GM18861 (cell line): Measurements from ENCODE around the gene MEGF6.
"Not testable (repeated sequence)": the region's sequence is repeated elsewhere in the genome, so short reads cannot be mapped to it uniquely, and the experiment has no call there.

ENCODE experiments used
- ATAC-seq: cut with Tn5 transposase; IDR thresholded peaks from one replicate; pipeline ENCODE4 v1.9.1; 2021; ENCODE audit not compliant: unreplicated experiment

MEGF6 gene

DNA sequence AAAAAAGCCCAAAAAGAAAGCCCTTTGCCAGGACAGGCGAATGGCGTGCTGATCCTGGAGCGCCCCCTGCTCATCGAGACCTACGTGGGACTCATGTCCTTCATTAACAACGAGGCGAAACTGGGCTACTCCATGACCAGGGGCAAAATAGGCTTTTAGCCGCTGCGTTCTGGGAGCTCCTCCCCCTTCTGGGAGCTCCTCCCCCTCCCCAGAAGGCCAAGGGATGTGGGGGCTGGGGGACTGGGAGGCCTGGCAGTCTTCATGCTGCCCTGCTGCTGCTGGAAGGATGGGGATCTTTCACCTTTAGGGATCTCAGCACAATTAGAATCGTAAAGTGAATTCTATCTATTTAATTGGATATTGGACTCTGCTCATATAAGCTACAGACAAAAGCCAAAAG lies 17.1 kb upstream of the MEGF6 start:
- ATAC-seq = no peak

DNA sequence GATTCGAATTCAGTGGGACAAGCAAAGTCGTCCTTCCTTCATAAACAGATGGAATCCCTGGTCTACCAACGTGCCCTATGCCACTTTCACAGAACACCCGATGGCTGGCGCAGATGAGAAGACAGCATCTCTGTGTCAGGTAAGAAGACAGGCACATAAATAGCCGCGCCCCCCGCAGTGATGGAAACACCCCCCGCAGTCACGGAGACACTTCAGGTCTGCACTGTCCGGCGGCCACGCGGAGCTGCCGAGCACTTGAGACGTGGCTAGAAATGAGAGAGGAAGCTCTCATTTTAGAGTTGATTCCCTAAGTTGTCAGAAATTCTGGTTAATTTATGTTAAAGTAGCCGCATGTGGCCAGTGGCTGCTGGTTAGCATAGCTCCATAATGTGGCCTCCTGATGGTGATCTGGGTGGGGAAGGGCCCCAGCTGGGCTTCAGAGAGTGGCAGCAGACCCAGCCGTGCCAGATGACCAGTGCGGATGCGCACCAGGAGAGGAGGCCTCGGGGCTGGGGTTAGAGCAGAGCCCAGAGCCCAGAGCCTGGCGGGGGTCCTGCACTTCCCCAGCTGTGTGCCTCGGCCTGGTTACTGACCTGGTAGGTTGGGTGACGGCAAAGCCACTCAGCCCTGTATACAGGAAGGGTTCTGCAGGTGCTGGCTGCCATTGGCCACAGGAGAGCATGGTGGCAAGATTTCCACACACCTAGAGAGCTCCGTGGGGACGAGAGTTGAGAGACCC lies 16.4 kb upstream of the MEGF6 start:
- no peak for ATAC-seq

DNA sequence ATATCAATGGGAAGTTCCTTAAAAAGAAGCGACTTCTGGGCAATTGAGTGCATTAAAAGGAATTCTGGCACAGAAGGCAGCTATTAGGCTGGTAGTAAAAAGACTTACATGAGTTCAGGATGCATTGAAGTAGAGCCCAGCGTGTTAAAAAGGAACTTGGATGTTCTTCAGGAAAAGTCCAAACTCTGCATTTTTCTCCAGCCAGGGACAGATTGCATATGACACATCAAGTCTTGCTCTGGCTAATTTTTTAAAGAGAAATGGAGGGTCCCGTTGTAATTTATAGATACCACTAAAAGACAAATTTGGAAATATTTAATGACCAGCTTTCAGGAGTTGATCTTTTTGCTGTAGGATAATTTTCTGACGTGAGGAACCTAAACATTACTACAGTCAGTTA lies 14.7 kb upstream of the MEGF6 start:
- no peak for ATAC-seq

DNA sequence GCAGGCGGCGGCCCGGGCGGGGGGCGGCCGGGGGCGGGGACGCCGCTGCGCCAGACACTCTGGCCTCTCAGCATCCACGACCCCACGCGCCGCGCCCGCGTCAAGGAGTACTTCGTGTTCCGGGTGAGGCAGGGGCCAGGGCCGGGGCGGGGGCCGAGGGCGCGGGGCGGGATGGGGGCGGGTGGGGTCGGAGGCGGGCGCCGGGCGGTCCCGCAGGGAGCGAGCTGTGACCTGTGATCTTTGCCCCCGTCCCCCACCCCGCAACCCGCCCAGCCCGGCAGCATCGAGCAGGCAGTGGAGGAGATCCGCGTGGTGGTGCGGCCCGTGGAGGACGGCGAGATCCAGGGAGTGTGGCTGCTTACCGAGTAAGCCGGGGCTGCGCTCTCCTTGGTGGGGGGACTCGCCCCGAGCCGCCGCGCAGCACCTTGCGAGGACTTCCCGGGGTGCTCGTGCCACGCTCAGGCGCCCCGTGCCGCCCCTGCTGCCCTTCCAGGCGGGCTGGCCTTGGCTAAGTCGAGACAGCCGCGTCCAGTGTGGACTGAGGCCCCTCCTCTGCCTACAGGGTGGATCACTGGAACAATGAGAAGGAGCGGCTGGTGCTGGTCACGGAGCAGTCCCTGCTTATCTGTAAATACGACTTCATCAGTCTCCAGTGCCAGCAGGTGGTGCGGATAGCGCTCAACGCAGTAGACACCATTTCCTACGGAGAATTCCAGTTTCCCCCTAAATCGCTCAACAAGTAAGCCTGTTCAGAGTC lies 14.0 kb upstream of the MEGF6 start:
- ATAC-seq = no peak

DNA sequence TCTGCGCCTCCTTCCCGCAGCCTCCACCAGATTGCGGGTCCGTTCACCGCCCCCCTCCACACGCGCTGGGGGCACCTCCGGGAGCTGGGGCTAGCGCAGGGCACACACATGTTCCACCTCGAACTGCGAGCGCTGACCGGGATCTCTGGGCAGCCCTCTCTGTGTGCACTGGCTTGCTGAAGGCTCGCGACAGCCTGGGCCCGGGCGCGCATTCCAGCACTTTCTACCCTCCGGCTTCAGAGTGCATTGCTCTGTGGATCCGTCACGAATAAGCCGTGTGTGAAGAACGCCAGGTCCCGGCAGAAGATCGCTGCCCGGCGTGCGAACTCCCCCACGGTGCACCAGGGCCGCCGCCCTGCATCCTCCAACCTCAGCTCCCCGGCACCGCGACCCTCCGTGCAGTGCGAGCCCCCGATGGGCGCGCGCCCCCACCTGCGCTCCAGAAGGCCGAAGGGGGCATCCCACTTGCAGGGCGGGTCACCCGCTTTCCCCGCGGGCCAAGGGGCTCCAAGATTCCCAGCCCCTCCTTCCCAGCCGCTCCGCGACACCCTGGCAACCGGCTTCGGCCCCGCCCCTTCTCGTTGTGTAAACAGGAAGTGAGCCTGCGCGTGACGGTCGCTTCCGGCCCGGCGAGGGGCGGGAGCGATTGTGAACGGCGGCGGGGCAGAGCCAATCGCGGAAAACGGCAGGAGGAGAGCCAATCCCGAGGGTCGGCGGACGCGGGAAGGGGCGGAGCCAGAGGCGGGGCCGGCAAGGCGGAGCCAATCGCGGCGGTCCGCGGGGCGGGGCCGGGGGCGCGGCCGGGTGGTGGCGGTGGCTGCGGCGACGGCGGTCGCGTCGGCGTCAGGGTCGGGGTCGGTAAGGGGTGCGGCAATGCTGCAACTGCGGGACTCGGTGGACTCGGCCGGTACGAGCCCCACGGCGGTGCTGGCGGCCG lies 13.2 kb upstream of the MEGF6 start, which contains the start of gene TPRG1L:
TSS of gene TPRG1L (plus strand) at position 816 of the 937 bp plus-strand sequence. CDS start at position 874, 58 bp downstream.
- ATAC-seq = peak; percentile 92

DNA sequence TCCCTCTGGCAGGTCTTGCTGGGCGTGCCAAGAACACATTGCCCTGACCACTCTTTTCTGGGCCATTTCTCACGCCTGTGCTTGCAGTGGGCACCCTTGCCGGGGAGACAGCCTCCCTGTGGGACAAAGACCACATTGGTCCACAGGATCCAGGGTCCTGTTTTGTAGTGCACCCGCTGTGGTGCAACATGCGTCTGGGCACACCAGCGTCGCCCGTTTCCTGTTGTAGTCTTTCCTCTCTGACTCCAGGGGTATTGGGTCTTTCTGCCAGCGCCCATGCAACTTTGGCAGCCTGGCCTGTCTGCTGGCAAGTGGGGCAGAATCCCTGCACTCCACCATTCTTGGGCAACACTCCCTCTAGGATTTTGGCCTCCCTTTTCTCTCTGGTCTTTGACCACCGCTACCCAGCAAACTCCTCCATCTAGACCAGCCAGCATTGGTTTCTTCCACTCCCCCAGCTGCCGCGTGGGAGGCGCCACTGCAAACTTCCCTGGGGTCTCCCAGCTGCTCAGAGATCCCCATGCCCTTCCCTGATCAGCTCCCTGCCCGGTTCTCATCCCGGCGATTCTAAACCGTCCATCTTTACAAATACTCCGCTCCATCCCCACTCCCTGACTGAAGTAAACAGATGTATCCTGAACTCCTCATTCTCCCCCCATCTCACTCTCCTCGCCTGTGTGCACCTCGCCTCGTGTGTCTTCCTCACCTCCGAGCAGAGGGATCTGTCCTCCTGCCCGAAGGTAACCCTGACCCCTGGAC lies 12.3 kb upstream of the MEGF6 start:
- ATAC-seq = no peak

DNA sequence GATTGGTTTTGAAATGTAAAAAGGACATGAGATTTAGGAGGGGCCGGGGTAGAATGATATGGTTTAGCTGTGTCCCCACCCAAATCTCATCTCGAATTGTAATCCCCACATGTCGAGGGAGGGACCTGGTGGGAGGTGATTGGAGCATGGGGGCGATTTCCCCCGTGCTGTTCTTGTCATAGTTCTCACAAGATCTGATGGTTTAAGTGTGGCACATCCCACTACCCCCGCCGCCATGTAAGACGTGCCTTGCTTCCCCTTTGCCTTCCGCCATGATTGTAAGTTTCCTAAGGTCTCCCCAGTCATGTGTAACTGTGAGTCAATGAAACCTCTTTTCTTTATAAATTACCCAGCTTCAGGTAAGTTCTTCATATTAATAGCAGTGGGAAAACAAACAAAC lies 10.8 kb upstream of the MEGF6 start:
- ATAC-seq = not testable (repeated sequence)

DNA sequence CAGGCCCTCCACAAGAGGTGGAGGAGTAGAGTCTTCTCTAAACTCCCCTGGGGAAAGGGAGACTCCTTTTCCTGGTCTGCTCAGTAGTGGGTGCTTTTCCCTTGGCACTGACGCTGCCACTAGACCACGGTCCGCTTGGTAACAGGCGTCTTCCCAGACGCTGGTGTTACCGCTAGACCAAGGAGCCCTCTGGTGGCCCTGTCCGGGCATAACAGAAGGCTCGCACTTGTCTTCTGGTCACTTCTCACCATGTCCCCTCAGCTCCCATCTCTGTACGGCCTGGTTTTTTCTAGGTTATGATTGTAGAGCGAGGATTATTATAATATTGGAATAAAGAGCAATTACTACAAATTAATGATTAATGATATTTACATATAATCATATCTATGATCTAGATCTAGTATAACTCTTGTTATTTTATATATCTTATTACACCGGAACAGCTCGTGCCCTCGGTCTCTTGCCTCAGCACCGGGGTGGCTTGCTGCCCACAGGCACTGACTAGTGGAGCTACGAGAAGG lies 9.9 kb upstream of the MEGF6 start:
- not testable (repeated sequence) for ATAC-seq

DNA sequence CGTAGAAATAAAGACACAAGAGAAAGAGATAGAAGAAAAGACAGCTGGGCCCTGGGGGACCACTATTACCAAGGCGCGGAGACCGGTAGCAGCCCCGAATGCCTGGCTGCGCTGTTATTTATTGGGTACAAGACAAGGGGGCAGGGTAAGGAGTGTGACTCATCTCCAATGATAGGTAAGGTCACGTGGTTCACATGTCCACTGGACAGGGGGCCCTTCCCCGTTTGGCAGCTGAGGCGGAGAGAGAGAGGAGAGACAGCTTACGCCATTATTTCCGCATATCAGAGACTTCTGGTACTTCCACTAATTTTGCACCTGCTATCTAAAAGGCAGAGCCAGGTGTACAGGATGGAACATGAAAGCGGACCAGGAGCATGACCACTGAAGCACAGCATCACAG lies 9.4 kb upstream of the MEGF6 start:
- no peak for ATAC-seq

DNA sequence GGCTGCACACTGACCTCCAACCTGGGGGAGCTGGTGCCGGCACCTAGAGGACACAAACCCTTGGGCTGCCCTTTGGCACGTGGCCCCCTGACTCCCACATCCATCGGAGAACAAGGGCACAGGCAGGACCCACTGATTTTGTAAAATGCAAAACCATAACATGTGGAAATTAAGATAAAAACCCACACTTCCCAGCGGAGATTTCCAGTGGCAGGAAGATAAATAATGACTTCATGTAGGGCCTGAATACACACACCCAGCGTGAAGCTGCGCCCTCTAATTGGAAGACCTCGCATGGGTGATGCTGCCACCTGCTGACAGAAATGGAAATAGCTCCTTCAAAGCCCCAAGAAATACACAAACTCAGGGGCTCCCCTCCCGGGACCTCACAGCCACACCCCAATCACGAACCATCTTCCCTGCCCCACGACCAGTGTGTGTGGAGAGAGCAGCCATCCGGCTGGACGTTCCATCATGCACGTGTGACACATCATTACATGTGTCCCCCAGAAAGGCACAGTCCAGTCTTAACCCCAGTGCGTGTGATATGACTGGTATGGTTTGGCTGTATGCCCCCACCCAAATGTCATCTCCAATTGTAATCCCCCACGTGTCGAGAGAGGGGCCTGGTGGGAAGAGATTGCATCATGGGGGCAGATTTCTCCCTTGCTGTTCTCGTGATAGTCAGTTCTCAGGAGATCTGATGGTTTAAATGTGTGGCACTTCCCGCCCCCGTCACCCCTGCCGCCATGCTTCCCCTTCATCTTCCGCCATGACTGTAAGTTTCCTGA lies 7.8 kb upstream of the MEGF6 start:
- ATAC-seq = peak; percentile 44

DNA sequence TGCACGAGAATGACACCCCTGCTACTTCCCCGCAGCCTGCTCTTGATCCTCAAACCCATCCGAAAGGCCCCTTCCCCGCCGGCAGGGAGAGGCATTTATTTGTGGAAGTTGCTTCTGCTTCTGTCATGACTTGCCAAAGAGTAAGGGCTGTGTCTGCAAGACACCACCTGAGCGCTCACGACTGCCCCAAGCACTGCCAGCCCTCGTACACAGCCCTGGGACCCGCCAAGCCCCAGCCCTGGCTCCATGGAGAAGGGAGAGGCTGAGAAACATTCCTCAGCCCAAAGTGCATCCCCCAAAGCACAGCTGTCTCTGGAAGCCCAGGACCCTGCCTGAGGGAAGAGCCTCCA lies 7.2 kb upstream of the MEGF6 start:
- no peak for ATAC-seq

DNA sequence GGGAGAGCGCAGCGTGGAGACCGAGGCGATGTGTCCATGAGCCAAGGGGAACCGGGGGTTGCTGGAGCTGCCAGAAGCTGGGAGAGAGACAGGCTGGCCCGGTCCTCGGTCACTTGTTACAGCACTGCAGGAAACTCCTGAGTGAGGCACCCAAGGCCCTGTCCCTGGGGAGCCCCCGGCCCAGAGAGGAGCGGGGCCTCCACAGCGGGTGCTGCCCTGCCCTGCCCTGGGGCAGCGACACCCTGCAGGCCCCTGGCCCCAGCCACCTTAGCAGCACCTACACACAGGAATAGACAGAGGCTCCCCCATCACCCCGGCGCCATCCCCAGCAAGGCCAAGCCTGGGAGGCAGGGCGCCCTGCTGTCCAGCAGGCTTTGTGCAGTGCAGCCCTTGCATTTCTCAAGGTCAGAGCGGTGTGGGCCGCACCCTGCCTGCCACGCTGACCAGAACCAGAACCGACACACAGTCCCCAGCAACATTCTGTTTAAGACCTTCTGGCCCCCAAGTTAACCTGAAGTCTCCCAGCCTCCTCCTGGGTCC lies 6.6 kb upstream of the MEGF6 start:
- ATAC-seq = no peak

DNA sequence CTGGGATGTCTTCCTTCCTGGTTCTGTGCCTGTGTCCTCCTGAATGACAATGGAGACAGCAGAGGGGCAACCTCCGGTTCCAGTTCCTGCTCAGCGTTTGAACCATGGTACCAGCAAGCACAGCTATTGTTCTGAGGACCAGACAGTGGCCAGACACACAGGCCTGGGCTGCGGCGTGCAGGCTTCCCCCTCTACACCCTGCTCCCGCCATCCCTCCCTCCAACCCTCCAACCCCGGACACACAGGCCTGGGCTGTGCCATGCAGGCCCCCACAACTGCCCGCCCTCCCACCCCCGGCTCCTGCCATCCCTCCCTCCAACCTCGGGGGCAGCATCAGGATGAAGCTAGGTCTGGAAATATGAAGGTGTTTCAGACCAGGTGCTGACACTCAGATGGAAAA lies 5.6 kb upstream of the MEGF6 start:
- no peak for ATAC-seq

DNA sequence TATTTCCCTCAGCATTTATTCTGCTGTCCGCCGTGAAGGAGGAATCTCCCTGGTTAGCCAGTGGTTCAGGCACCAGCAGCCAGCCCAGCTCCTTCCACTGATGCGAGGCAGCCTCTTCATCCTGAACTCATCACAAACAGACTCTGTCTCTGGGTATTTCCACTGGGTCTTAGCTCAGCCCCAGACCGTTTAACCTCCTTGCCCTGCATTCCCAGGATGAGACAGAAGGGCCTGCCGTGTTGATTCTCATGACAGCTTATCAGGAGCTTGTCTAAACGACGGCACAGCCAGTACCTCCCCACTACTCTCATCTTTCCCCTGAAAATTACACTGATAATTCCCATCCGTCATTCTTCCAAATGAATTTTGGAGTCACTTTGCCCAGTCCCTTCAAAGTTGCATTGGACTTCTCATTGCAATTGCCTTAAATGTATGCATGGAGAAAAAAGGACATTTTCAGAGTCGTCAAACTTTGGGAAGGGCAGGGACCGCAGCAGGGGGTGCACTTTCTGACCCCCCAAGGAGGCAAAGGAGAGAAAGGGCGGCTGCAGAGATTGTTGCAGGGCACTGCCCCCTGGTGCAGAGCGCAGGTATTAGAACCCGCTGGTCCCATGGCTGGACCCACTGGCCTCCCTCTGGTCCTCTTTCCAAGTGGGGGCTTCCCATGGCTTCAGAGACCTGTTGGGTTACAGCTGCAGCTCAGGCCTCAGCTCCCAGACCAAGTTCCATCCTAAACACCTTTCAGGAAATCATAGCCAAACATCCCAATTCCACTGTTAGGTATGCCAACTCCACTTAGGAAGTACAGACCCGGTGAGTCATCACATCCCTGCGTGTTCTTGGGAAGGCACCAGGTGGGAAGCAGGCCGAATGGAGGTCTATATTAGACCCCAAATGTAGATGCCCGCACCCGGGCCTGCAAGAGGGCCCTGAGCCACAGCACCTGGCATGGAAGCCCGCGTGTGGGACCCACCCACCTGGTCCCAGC lies 3.7 kb upstream of the MEGF6 start:
- no peak for ATAC-seq

DNA sequence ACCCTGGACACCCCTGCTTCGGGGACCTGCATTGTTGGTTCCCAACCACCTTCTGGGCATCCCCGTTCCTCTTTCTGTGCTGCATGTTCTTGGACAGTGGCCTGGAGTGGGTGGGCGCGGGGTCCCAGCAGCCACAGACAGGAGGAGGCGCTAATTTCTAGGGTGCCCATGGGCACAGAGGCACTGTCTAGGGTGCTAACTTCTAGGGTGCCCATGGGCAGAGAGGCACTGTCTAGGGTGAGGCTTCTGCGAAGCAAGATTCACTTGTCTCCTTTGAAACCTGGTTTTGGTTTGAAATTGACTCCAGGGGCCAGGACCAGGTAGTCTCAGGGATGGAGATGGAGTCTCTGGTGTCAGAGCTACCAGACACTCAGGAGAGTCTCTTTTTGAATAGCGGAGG lies 815 bp upstream of the MEGF6 start:
- no peak for ATAC-seq

DNA sequence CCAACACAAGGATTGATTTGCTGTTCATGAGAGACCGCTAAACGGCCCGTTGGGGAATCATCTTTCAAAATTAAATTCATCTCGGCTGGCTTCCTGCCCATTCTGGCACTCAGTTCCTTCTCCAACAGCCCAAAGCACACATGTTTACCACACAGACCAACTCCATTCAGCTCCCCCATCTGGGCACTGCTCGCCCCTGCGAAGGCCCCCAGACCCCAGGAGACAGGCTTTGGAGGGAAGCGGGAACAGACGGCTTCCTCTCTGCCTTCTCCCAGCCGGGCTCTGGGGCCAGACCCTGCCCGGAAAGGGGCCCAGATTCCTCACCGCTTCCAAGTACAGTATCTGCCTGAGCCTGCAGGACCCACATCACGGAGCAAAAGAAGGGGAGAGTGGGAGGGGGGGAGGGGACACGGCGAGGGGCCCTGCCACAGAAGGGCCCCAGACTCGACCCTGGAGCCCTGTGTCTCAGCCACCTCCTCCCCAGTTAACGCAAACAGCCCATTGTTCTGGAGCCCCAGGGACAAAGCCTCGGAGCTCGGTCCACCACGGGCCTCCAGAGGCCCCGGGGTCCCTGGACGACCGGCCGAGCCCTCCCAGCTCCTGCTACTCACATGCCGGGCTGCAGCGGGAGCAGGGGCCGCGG lies 660 bp downstream of the MEGF6 start:
- ATAC-seq = no peak

DNA sequence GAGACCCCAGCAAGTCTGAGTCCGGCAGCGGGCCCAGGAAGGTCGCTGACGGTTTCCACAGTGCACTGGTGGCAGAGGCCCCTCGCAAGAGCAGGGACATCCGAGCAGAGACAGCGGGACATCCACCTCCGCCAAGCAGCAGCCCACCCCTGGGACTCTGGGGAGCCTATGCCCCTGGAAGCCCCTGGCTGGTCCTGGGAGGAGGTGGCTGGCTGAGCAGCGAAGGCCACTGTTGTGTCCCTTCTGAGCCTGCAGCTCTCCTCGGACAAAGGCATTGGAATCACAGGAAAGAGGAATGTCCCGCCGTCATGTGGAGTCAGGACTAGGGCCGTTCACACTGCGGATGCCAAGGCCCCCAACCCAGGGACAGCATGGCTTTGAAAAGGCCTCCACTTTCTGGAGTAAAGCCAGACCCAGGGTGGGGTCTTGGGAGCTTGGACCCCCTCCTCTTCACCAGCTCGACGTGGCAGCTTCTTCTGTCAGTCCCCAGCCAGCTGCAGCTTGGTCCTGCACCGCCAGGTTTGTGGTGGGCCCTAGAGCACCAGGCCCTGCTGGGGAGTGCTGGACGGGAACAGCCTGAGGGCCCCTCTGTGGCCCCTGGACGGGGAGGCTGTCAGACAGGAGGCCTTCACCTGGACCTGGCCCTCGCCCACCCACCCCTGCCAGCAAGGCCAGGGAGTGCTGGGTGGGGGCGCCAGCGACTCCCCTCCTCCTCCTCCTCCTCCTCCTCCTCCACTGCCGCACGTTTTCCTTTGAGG lies 1.4 kb downstream of the MEGF6 start:
- ATAC-seq = no peak
